ENCODE measurements around the gene NEDD4L.
"Not testable (repeated sequence)": the region's sequence is repeated elsewhere in the genome, so short reads cannot be mapped to it uniquely, and the experiment has no call there.

NEDD4L gene

GRCh38 chr18:58411323-58411722 lies 367.3 kb downstream of the NEDD4L start:
- DNase-seq (ENCODE audit: low spot score): no peak

- no peak for DNase-seq (ENCODE audit: low spot score)
Measured at GRCh38 chr18:58412844-58413666, 369.0 kb downstream of the NEDD4L start.

DNA sequence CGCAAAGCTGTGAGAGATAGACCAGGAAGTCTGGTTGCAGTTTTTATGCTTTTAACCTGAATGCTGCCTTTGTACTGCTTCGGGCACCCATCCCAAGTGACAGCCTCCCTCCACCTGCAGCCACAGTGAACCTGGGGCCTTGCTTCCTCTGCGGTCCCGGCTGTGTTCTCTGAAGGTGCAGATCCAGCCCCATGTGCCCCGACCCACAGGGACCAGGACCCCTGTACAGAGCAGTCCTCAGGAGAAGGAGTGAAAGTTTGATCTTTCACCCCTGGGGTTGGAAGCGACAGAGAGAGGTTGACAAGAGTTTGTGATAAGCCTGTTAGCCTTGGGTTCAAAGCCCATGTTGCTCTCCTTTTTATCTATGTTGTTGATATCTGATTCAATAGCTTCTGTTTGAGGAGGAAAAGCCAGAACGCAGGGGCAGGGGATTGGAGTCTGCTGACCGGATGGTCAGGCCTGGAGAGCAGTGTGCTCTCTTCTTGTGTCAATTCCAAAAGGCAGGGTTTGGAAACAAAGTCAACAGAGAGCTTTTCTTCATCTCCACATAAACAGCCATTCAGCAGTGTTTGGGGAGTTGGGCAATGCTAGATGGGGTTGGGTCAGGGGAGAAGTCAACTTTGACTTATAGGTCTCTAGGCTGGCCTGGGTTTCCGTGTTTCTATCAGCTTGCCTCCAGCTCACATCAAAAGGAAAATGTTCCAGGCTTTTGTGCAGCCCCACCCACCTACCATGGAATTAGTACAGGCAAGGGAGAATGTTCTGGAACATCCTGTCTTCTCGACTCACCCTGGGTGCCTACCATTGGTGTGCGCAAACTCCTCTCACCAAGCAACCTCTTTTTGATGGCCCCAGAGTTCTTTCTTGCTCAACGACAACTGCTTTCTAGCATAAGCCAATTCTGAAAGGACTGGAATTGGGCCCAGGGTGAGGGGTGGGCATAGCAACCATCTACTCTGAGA lies 369.9 kb downstream of the NEDD4L start:
- no peak for DNase-seq (ENCODE audit: low spot score)

GRCh38 chr18:58416014-58416703 lies 372.1 kb downstream of the NEDD4L start:
- DNase-seq (ENCODE audit: low spot score): no peak

GRCh38 chr18:58416704-58417683 lies 373.0 kb downstream of the NEDD4L start:
- DNase-seq (ENCODE audit: low spot score): no peak

DNA sequence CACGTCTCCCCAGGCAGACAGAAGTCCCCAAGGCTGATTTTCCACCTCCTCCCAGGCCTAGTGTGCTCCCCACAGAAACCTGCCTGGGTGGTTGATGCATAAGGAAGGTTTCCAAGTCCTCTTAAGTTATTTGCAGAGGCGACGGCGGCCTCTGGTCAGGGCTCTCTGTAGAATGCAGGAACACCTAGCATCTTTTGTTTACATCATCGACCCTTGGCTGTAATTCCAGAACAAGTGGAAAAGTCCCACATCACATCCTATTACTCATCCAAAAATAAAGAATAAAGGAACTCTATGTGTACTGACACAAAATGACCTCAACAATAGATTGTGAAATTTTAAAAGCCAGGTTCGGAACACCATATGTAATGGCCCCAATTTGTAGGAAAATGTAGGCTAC lies 373.7 kb downstream of the NEDD4L start:
- no peak for DNase-seq (ENCODE audit: low spot score)

GRCh38 chr18:58418361-58418760 lies 374.3 kb downstream of the NEDD4L start:
- DNase-seq (ENCODE audit: low spot score): no peak

- no peak for DNase-seq (ENCODE audit: low spot score)
Measured at GRCh38 chr18:58419587-58420199, 375.7 kb downstream of the NEDD4L start.

DNA sequence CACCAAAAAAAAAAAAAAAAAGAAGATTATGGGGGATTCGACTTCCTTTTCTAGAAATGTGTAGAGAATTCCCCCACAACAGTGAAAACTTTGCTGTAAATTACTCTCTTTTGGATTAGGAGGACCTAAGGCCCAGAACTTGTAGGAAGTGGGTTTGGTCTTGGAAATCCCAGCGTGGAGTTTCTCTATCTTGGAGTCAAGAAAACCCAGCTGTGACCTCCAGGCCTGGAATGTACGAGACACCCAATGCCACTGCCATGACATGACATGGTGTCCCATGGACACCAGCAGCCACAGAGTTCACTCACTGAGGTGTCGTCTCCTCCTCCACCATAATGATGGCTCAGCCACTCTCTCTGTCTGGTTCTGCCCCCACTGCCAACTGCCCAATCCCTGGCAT lies 382.6 kb downstream of the NEDD4L start:
- no peak for DNase-seq (ENCODE audit: low spot score)

DNA sequence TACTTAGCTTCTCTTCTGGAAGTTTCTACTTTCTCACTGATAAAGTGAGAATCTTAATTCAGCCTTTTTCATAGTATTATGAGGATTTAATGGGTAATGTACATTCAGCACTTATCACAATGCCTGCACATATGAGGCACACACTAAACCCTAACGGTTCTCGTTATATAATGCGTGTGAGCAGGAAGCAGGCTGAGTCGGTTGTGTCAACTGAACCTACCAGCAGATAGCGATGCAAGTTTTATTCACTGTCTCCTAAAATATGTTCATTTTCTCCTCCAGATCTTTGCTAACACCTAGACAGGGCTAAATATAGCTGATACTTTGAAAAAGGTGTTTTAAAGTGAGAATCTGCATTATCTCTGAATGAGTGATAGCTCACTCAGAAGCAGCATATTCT lies 383.3 kb downstream of the NEDD4L start:
- DNase-seq (ENCODE audit: low spot score): no peak

DNA sequence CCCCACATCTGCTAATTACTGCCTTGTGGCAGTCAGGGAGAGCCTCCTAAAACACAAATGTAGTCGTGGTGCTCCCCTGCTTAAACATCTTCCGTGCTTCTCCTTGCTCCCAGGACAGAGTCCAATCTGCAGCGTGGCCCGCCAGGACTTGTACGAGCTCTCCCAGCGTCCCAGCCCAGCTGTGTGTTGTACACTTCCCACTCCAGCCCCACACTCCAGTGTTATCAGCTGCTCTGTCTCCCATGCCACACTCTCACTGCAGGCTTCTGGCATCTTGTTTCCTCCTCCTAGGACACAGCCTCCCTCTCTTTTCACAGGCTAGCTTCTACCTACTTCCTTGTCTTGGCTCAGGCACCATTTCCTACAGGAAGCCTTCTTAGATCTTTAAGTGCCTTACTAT lies 385.4 kb downstream of the NEDD4L start:
- DNase-seq (ENCODE audit: low spot score): peak; percentile 22

- DNase-seq (ENCODE audit: low spot score): no peak
Measured at GRCh38 chr18:58431215-58431614, 387.2 kb downstream of the NEDD4L start.

DNA sequence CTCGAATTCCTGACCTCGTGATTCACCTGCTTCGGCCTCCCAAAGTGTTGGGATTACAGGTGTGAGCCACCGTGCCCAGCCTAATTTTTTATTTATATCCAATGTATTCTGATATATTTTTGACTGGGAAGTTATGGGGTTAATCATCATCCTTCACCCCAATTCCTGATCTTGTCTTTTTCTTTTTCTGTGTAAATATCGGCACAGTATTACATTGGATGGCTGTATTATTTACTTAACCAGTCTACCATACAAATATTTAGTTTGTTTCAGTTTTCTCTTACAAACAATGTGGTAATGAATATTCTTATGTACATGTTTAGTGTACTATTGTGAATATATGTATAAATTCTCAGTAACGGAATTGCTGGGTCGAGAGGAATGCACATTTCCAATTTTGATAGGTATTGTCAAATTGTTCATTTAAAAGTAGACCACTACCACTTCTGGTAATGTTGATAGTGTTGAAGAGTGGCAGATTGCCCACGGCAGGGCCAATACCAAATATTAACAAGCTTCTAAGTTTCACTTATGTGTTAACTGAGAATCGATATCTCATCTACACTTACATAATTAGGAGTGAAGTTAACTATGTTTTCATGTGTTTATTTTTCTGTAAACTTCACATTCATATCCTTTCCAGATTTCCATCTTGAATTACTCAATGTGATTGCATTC lies 388.2 kb downstream of the NEDD4L start:
- DNase-seq (ENCODE audit: low spot score): no peak

- DNase-seq (ENCODE audit: low spot score): not testable (repeated sequence)
Measured at GRCh38 chr18:58435221-58436005, 391.4 kb downstream of the NEDD4L start.

- no peak for DNase-seq (ENCODE audit: low spot score)
Measured at GRCh38 chr18:58438161-58438957, 394.3 kb downstream of the NEDD4L start.

GRCh38 chr18:58438958-58439300 lies 394.9 kb downstream of the NEDD4L start:
- DNase-seq (ENCODE audit: low spot score): no peak

GRCh38 chr18:58443671-58444070 lies 399.6 kb downstream of the NEDD4L start:
- DNase-seq (ENCODE audit: low spot score): no peak

DNA sequence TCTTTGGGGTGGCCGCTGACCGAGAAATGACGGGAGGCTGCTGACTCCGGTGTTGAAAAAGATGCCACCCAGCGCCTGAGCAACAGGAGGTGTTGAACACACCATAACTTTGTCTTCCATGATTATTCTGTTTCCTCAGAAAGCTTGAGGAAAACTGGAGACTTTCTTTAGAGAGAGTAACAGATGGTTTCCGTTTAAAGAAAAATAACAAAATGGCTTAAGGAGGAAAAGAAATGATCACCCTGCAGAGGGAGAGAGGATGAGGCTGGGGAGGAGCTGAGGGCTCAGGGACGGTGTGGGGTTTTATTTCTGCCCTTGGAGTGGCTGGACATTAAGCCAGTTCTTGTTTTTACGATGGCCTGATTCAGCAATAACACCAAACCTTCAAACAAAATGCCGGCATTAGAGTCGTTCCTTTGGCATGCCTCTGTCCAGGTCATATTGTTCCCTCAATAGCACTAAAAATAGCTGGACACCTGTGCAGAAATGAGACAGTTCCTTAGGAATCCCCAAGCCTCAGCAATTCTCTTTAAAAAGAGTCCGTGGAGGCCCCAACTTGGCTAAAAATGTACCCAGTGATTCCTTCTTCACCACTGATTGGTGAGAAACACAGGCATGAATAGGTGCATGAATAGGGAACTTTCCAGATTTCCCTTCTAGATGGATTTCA lies 402.5 kb downstream of the NEDD4L start:
- DNase-seq (ENCODE audit: low spot score): no peak
